ENCODE results near the gene FOXA2.

FOXA2 gene

GRCh38 chr20:22572491-22572890 is 11.9 kb downstream of the FOXA2 start:
- CTCF ChIA-PET, result no interaction called here
- no peak overlapping the region for H3K4me3 ChIP-seq (ENCODE audit: low read depth, low read length)
- TF ChIP-seq CTCF (IDR thresholded peaks at IDR 0.05; ENCODE audit: insufficient read depth, low read length, missing control alignments), result no peak
- no peak for DNase-seq (ENCODE audit: low read depth, low spot score)
- POLR2A ChIA-PET, result no interaction called here

- TF ChIP-seq CTCF (IDR thresholded peaks at IDR 0.05; ENCODE audit: insufficient read depth, low read length, missing control alignments), result no peak
- no peak for DNase-seq (ENCODE audit: low read depth, low spot score)
- POLR2A ChIA-PET, result no interaction called here
- CTCF ChIA-PET, result no interaction called here
- H3K4me3 ChIP-seq (ENCODE audit: low read depth, low read length), result no peak overlapping the region
Observed at GRCh38 chr20:22572023-22572422, 12.3 kb downstream of the FOXA2 start.

- no peak for DNase-seq (ENCODE audit: low read depth, low spot score)
- H3K4me3 ChIP-seq (ENCODE audit: low read depth, low read length), result no peak overlapping the region
- CTCF ChIA-PET, result no interaction called here
- no peak for TF ChIP-seq CTCF (IDR thresholded peaks at IDR 0.05; ENCODE audit: insufficient read depth, low read length, missing control alignments)
- POLR2A ChIA-PET, result no interaction called here
Observed at GRCh38 chr20:22569353-22569752, 15.0 kb downstream of the FOXA2 start.

- no peak for DNase-seq (ENCODE audit: low read depth, low spot score)
- CTCF ChIA-PET, result no interaction called here
- POLR2A ChIA-PET, result no interaction called here
- no peak for TF ChIP-seq CTCF (IDR thresholded peaks at IDR 0.05; ENCODE audit: insufficient read depth, low read length, missing control alignments)
- no peak overlapping the region for H3K4me3 ChIP-seq (ENCODE audit: low read depth, low read length)
Observed at GRCh38 chr20:22568872-22569344, 15.5 kb downstream of the FOXA2 start.

- no peak for TF ChIP-seq CTCF (IDR thresholded peaks at IDR 0.05; ENCODE audit: insufficient read depth, low read length, missing control alignments)
- CTCF ChIA-PET, result no interaction called here
- POLR2A ChIA-PET, result no interaction called here
- no peak overlapping the region for H3K4me3 ChIP-seq (ENCODE audit: low read depth, low read length)
- no peak for DNase-seq (ENCODE audit: low read depth, low spot score)
Observed at GRCh38 chr20:22567944-22568871, 16.2 kb downstream of the FOXA2 start.

- CTCF ChIA-PET, result no interaction called here
- DNase-seq (ENCODE audit: low read depth, low spot score), result no peak
- no peak overlapping the region for H3K4me3 ChIP-seq (ENCODE audit: low read depth, low read length)
- POLR2A ChIA-PET, result no interaction called here
- TF ChIP-seq CTCF (IDR thresholded peaks at IDR 0.05; ENCODE audit: insufficient read depth, low read length, missing control alignments), result no peak
Observed at GRCh38 chr20:22566876-22567658, 17.3 kb downstream of the FOXA2 start.
